ENCODE data around the gene IGSF8.

The IGSF8 gene

GRCh38 chr1:160130939-160131338 lies 32.5 kb upstream of the IGSF8 start:
- DNase-seq (ENCODE audit: extremely low read depth, low read depth) = no peak
- TF ChIP-seq CTCF (IDR thresholded peaks at IDR 0.05; ENCODE audit: low read depth, low read length, missing control alignments) = no peak

GRCh38 chr1:160130486-160130885 lies 32.1 kb upstream of the IGSF8 start:
- TF ChIP-seq CTCF (IDR thresholded peaks at IDR 0.05; ENCODE audit: low read depth, low read length, missing control alignments) = no peak
- no peak overlapping the region for H3K4me3 ChIP-seq (replicated peaks; ENCODE audit: low read depth, low read length)
- DNase-seq (ENCODE audit: extremely low read depth, low read depth) = no peak

More at GRCh38 chr1:160130939-160131338, 32.5 kb upstream of the IGSF8 start:
- no peak overlapping the region for H3K4me3 ChIP-seq (replicated peaks; ENCODE audit: low read depth, low read length)

- no peak overlapping the region for H3K4me3 ChIP-seq (replicated peaks; ENCODE audit: low read depth, low read length)
- TF ChIP-seq CTCF (IDR thresholded peaks at IDR 0.05; ENCODE audit: low read depth, low read length, missing control alignments) = no peak
- DNase-seq (ENCODE audit: extremely low read depth, low read depth) = no peak
Observed at GRCh38 chr1:160129966-160130365, 31.5 kb upstream of the IGSF8 start.

GRCh38 chr1:160129558-160129957 lies 31.1 kb upstream of the IGSF8 start:
- TF ChIP-seq CTCF (IDR thresholded peaks at IDR 0.05; ENCODE audit: low read depth, low read length, missing control alignments) = no peak
- no peak overlapping the region for H3K4me3 ChIP-seq (replicated peaks; ENCODE audit: low read depth, low read length)
- DNase-seq (ENCODE audit: extremely low read depth, low read depth) = no peak

- no peak for TF ChIP-seq CTCF (IDR thresholded peaks at IDR 0.05; ENCODE audit: low read depth, low read length, missing control alignments)
- no peak overlapping the region for H3K4me3 ChIP-seq (replicated peaks; ENCODE audit: low read depth, low read length)
- DNase-seq (ENCODE audit: extremely low read depth, low read depth) = no peak
Observed at GRCh38 chr1:160129046-160129445, 30.6 kb upstream of the IGSF8 start.

- TF ChIP-seq CTCF (IDR thresholded peaks at IDR 0.05; ENCODE audit: low read depth, low read length, missing control alignments) = no peak
- no peak for DNase-seq (ENCODE audit: extremely low read depth, low read depth)
- H3K4me3 ChIP-seq (replicated peaks; ENCODE audit: low read depth, low read length) = no peak overlapping the region
Observed at GRCh38 chr1:160128636-160129035, 30.2 kb upstream of the IGSF8 start.

- no peak for TF ChIP-seq CTCF (IDR thresholded peaks at IDR 0.05; ENCODE audit: low read depth, low read length, missing control alignments)
- DNase-seq (ENCODE audit: extremely low read depth, low read depth) = no peak
- H3K4me3 ChIP-seq (replicated peaks; ENCODE audit: low read depth, low read length) = no peak overlapping the region
Observed at GRCh38 chr1:160127865-160128523, 29.6 kb upstream of the IGSF8 start.

All from HFF-Myc (cell line).